ENCODE data around the gene UNC13D. TPM values are rescaled to one million over a fixed set of nuclear protein-coding genes. Genes with fewer than 3 reads are reported as not detected.
"Not testable (repeated sequence)": the region's sequence is repeated elsewhere in the genome, so short reads cannot be mapped to it uniquely, and the experiment has no call there.

Gene UNC13D
- total and polyA plus RNA-seq, 2 experiments from 2014 or later: 0.06 to 0.65 TPM

DNA sequence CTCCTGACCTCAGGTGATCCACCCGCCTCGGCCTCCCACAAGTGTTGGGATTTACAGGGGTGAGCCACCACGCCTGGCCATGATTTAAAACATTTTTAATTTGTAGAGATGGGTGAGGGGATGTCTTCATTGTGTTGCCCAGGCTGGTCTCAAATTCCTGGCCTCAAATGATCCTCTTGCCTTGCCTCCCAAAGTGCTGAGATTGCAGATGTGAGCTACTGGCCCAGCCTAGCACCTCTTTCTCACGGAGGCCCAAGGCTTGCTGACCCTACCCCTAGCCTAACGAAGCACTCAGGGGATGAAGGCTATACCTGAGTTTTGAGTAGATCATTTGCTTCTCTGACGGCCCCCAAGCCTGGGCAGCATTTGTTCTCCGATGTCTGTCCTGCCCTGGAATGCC, 33.0 kb downstream of the UNC13D start:
- Histone ChIP-seq H3K36me3 (ENCODE audit: low read depth) (peaks cover 10% of the 10 kb centered on the region; the same call in 1 of the 2 replicates), H3K27me3 (replicated peaks; ENCODE audit: insufficient read depth) (no peaks in the 10 kb centered on the region), H3K4me3 (no peak overlapping the region), H3K9me2 (ENCODE audit: insufficient read depth) (no peaks in the 10 kb centered on the region), H3K79me2 (ENCODE audit: insufficient read depth) (peaks cover 22% of the 10 kb centered on the region; the same call in 1 of the 2 replicates), H3K9ac (no peak overlapping the region), H3K9me3 (ENCODE audit: low read depth) (no peaks in the 10 kb centered on the region), H3K27ac (no peak overlapping the region), H3K4me1 (ENCODE audit: insufficient read depth) (peaks cover 26% of the 10 kb centered on the region), H4K20me1 (ENCODE audit: insufficient read depth) (no peaks in the 10 kb centered on the region), H3K4me2 (ENCODE audit: unreplicated experiment) (no peak overlapping the region), H2AFZ (no peak overlapping the region), H3F3A (ENCODE audit: insufficient read depth) (peaks cover 24% of the 10 kb centered on the region)
- in situ Hi-C loops (cut with MboI): no loop called here
- no peak for TF ChIP-seq EZH2phosphoT487 (IDR thresholded peaks at IDR 0.05; ENCODE audit: insufficient read depth, low read depth)
- 92 to 94% methylated on average over 7 of the region's 7 CpGs for WGBS, 2 experiments (ENCODE audit: low coverage in 1 of 2, low lambda C conversion rate in 2 of 2, missing lambda C conversion rate in 2 of 2)
- no peak for DNase-seq

DNA sequence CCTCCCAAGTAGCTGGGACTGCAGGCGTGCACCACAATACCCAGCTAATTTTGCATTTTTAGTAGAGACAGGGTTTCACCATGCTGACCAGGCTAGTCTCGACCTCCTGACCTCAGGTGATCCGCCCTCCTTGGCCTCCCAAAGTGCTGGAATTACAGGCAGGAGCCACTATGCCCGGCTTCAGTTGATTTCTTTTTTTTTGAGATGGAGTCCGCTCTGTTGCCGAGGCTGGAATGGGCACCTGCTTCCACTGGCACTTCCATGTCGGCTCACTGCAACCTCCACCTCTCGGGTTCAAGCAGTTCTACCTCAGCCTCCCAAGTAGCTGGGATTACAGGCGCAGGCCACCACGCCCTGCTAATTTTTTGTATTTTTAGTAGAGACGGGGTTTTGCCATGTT, 33.4 kb downstream of the UNC13D start:
- Histone ChIP-seq H3K4me1 (ENCODE audit: insufficient read depth) (peaks cover 26% of the 10 kb centered on the region), H3K36me3 (ENCODE audit: low read depth) (peaks cover 10% of the 10 kb centered on the region; the same call in 1 of the 2 replicates), H3K79me2 (ENCODE audit: insufficient read depth) (peaks cover 22% of the 10 kb centered on the region; the same call in 1 of the 2 replicates), H3F3A (ENCODE audit: insufficient read depth) (peaks cover 24% of the 10 kb centered on the region)
- H3K9ac ChIP-seq; H3K9me2 ChIP-seq (ENCODE audit: insufficient read depth); H3K9me3 ChIP-seq (ENCODE audit: low read depth); H3K4me2 ChIP-seq (ENCODE audit: unreplicated experiment); in situ Hi-C loops (cut with MboI); H3K27ac ChIP-seq; H3K4me3 ChIP-seq; H2AFZ ChIP-seq; H3K27me3 ChIP-seq (replicated peaks; ENCODE audit: insufficient read depth); DNase-seq; H4K20me1 ChIP-seq (ENCODE audit: insufficient read depth): not testable (repeated sequence)
- 93 to 94% methylated on average over 11 of the region's 11 CpGs for WGBS, 2 experiments (ENCODE audit: low coverage in 1 of 2, low lambda C conversion rate in 2 of 2, missing lambda C conversion rate in 2 of 2)

DNA sequence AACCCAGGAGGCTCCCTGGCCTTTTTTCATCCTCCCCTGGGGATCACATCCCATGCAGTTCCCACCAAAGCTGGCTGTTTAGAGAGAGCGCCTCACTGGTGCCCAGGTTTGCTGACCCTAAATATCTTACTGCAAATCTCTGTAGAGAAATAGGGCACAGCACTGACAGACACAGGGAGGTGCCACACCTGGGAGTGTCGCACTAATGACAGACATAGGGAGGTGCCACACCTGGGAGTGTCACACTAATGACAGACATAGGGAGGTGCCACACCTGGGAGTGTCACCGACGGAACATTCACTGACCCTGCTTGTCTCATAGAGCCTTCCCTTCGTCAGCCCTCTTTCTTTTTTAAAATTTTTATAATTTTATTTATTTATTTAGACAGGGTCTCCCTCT, 34.0 kb downstream of the UNC13D start:
- no peak for DNase-seq

DNA sequence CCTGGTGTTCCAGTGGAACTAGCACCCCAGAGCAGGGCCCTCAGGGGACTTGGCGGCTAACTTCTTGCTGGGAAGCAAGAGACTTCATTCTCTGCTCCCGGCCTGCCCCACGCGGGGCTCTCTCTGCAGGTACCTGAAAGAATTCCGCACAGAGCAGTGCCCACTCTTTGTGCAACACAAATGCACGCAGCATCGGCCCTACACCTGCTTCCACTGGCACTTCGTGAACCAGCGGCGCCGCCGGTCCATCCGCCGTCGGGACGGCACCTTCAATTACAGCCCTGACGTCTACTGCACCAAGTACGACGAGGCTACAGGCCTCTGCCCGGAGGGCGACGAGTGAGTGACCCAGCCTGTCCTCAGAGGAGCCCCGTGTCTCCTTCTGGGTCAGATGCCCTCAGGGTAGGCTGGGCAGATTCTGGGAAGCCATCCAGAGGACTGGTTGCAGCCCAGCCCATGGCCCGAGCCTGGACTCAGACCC, 34.5 kb downstream of the UNC13D start:
- Histone ChIP-seq H2AFZ (no peak overlapping the region), H3K4me3 (0 out of 2 replicates have a peak overlapping the region, but pooled peaks have one; percentile 3), H3F3A (ENCODE audit: insufficient read depth) (peaks cover 24% of the 10 kb centered on the region), H3K36me3 (ENCODE audit: low read depth) (peaks cover 10% of the 10 kb centered on the region; the same call in 1 of the 2 replicates), H3K4me2 (ENCODE audit: unreplicated experiment) (peak overlapping the region; percentile 74), H3K9ac (peak overlapping the region; percentile 43), H3K79me2 (ENCODE audit: insufficient read depth) (peaks cover 22% of the 10 kb centered on the region), H3K27me3 (replicated peaks; ENCODE audit: insufficient read depth) (no peaks in the 10 kb centered on the region), H3K4me1 (ENCODE audit: insufficient read depth) (peaks cover 20% of the 10 kb centered on the region), H4K20me1 (ENCODE audit: insufficient read depth) (no peaks in the 10 kb centered on the region), H3K9me2 (ENCODE audit: insufficient read depth) (no peaks in the 10 kb centered on the region), H3K9me3 (ENCODE audit: low read depth) (no peaks in the 10 kb centered on the region), H3K27ac (peak overlapping the region; percentile 67)
- 86 to 89% methylated on average over 24 of the region's 24 CpGs for WGBS, 2 experiments (ENCODE audit: low coverage in 1 of 2, low lambda C conversion rate in 2 of 2, missing lambda C conversion rate in 2 of 2)
- in situ Hi-C loops (cut with MboI): no loop called here
- TF ChIP-seq EZH2 (IDR thresholded peaks at IDR 0.05; ENCODE audit: insufficient read depth, poor library complexity, severe bottlenecking) (no peak), EZH2phosphoT487 (IDR thresholded peaks at IDR 0.05; ENCODE audit: insufficient read depth, low read depth) (no peak)
- DNase-seq: no peak

More for the DNA sequence above, 34.0 kb downstream of the UNC13D start:
- TF ChIP-seq EZH2phosphoT487 (IDR thresholded peaks at IDR 0.05; ENCODE audit: insufficient read depth, low read depth) (no peak), EZH2 (IDR thresholded peaks at IDR 0.05; ENCODE audit: insufficient read depth, poor library complexity, severe bottlenecking) (no peak)
- H3K9me3 ChIP-seq (ENCODE audit: low read depth): no peaks in the 10 kb centered on the region
- H3K9me2 ChIP-seq (ENCODE audit: insufficient read depth): no peaks in the 10 kb centered on the region
- H2AFZ ChIP-seq: no peak overlapping the region
- H3K4me3 ChIP-seq: no peak overlapping the region
- H3K4me2 ChIP-seq (ENCODE audit: unreplicated experiment): no peak overlapping the region
- H3K9ac ChIP-seq: no peak overlapping the region
- in situ Hi-C loops (cut with MboI): no loop called here
- H4K20me1 ChIP-seq (ENCODE audit: insufficient read depth): no peaks in the 10 kb centered on the region
- H3K36me3 ChIP-seq (ENCODE audit: low read depth): peaks cover 10% of the 10 kb centered on the region; the same call in 1 of the 2 replicates
- WGBS, 2 experiments (ENCODE audit: low coverage in 1 of 2, low lambda C conversion rate in 2 of 2, missing lambda C conversion rate in 2 of 2): 92 to 94% methylated on average over 5 of the region's 5 CpGs
- peaks cover 25% of the 10 kb centered on the region for H3K4me1 ChIP-seq (ENCODE audit: insufficient read depth)
- peaks cover 22% of the 10 kb centered on the region; the same call in 1 of the 2 replicates for H3K79me2 ChIP-seq (ENCODE audit: insufficient read depth)
- H3F3A ChIP-seq (ENCODE audit: insufficient read depth): peaks cover 24% of the 10 kb centered on the region
- H3K27me3 ChIP-seq (replicated peaks; ENCODE audit: insufficient read depth): no peaks in the 10 kb centered on the region
- no peak overlapping the region for H3K27ac ChIP-seq

Measured in GM23248 (cell line).